Cerebellar nuclear complex (tissue), 1 donor: ENCODE data around the gene PET100.

Experiments used
- DNase-seq, 2 experiments: peaks; one replicate each; lab custom pipeline; 2025; lab: John Stamatoyannopoulos, UW

PET100 gene

DNA sequence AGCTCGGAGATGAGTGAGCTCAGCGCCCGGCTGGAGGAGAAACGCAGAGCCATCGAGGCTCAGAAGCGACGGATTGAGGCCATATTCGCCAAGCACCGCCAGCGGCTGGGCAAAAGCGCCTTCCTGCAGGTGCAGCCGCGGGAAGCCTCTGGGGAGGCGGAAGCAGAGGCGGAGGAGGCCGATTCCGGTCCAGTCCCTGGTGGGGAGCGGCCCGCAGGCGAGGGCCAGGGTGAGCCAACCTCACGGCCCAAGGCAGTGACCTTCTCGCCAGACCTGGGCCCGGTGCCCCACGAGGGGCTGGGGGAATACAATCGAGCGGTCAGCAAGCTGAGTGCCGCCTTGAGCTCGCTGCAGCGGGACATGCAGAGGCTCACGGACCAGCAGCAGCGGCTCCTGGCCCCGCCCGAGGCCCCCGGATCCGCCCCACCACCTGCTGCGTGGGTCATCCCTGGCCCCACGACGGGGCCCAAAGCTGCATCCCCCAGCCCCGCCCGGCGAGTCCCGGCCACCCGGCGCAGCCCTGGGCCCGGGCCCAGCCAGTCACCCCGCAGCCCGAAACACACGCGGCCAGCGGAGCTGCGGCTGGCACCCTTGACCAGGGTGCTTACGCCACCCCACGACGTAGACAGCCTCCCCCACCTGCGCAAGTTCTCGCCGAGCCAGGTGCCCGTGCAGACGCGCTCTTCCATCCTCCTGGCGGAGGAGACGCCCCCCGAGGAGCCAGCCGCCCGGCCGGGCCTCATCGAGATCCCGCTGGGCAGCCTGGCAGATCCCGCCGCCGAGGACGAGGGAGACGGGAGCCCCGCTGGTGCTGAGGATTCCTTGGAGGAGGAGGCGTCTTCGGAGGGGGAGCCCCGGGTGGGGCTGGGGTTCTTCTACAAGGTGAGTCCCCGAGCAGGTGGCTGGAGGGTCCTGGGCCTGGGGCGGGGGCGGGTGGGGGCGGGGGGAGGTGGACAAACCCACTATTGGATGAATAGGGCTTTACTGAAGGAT lies 17.0 kb upstream of the PET100 start:
- DNase-seq, result no peak

DNA sequence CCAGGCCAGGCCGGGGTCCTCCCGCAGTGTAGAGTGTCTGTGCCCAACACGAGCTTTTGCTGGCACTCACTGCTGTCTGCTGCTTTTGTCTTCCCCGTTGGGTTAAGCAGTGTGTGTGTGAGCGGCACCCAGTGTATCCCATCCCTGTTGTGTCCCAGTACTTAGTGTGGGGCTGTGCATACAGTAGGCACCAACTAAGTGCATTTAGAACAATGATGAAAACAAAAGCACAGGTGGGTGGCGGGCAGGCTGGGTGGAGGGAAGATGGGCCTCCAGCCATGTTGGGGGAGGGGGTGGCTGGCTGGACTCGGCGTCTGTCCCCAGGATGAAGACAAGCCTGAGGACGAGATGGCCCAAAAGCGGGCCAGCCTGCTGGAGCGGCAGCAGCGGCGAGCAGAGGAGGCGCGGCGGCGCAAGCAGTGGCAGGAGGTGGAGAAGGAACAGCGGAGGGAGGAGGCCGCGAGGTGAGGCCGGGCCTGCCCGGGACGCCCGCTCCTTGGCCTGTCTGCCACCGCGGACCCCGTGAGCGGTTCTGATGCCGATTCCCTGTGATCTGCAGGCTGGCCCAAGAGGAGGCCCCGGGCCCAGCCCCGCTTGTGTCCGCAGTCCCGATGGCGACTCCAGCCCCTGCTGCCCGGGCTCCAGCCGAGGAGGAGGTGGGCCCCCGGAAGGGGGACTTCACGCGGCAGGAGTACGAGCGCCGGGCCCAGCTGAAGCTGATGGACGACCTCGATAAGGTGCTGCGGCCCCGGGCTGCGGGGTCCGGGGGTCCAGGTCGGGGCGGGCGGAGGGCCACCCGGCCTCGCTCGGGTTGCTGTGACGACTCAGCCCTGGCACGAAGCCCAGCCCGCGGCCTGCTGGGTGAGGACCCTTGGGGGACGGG lies 14.5 kb upstream of the PET100 start:
- no peak for DNase-seq

DNA sequence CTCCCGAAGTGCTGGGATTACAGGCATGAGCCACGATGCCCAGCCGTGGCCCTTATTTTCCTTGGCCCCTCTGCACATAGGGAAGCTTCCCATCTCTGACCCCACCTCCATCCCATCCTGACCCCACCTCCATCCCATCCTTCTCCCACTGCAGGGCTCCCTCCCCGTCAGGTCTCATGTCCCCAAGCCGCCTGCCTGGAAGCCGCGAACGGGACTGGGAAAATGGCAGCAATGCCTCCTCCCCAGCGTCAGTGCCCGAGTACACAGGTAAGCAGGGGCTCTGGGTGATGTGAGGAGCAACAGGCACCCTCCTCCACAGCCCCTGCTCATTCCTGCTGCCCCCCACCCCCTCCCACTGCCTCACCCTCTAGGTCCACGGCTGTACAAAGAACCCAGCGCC lies 12.4 kb upstream of the PET100 start:
- no peak for DNase-seq

DNA sequence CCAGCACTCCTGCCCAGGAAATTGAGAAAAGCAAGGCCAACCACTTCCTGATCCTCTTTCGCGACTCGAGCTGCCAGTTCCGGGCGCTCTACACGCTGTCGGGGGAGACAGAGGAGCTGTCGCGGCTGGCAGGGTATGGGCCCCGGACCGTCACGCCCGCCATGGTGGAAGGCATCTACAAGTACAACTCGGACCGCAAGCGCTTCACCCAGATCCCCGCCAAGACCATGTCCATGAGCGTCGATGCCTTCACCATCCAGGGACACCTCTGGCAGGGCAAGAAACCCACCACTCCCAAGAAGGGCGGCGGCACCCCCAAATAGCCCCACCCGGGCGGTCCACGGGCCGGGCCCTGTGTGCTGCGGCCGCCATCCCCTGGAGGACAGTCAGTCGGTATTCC lies 11.9 kb upstream of the PET100 start:
- DNase-seq, result no peak

DNA sequence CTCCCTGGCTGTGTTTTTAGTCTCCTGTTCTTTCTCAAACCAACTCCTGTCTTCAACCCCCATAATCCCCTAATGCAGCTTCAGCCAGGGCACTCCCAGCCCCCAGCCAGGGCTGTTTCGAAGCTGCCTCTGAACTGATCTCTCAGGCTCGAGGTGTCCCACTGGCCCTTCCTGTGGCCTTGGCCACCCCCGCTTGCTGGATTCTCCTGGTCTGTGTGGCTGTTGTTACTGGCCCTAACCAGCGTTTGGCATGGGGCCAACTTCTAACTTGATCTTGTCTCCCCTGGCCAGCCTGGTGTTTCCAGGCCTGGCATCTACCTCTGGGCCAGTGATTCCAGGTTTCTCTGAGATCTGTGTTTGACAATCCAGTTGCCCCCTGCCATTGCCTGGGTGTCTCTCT lies 11.2 kb upstream of the PET100 start:
- no peak for DNase-seq

DNA sequence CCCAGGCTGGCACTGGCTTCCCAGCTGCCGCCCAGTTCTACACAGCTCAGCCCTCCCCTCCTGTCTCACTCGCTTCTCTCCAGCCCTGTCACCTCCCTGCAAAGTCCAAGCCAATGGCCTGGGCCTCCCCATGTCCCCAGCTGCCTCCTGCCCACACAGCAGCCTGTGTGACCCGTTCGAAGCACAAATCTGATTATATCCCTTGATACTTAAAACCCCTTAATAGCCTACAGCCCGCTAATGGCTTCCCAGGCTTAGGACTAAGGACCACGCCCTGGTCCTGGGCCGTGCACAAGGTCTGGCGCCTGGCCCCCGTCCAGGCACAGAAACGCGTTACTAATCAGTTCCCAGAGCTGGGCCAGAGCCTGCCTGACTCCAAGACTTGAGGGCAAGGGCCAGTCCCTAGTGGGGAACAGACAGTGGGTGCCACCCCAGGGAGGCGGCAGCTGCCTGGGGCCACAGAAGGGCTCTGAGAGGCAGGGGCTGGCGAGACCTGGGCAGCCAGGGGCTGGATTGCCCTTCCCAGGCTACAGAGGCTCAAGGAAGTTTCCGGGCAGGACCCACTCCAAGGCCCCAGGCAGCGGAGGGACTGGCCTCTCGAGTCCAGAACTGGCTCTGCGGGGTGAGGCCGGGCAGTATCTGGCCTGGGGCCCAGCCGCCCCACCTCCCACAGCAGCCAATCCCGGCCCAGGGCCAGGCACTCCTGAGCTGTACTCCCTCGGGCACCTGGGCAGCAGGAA lies 10.7 kb upstream of the PET100 start:
- DNase-seq, result no peak

DNA sequence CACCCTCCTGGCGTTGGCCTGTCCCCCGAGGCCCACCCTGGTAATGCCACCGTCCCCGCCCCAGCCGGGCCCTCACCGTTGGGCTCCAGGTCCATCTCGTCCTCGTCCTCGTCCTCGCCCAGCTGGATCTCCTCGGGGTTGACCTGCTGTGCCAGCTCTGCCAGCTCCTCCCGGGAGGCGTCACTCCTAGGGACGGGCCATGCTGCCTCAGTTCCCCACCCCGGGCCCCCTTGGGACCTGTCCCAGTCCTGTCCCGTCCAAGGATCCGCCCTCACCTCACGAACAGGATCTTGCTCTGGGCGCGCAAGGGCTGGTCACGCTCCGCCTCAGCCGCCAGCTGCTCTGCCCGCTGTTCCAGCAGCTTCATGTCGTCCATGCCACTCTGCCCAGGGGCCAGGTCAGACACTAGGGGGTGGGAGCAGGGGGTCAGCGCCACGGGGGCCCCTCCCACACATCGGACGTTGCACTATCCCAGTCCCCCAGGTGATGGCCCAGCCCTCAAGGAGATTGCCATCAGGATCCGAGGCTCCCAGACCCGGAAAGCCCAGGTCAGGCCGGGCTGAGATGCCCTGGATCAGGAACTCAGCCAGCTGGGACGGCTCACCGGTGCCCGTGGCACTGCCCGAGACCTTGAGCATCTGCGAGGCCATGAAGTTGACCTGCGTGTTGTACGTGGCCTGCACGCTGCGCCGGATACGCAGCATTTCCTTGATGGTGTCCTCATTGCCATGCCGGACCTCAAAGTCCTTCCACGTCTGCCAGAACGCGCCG lies 9.7 kb upstream of the PET100 start:
- DNase-seq, result no peak

DNA sequence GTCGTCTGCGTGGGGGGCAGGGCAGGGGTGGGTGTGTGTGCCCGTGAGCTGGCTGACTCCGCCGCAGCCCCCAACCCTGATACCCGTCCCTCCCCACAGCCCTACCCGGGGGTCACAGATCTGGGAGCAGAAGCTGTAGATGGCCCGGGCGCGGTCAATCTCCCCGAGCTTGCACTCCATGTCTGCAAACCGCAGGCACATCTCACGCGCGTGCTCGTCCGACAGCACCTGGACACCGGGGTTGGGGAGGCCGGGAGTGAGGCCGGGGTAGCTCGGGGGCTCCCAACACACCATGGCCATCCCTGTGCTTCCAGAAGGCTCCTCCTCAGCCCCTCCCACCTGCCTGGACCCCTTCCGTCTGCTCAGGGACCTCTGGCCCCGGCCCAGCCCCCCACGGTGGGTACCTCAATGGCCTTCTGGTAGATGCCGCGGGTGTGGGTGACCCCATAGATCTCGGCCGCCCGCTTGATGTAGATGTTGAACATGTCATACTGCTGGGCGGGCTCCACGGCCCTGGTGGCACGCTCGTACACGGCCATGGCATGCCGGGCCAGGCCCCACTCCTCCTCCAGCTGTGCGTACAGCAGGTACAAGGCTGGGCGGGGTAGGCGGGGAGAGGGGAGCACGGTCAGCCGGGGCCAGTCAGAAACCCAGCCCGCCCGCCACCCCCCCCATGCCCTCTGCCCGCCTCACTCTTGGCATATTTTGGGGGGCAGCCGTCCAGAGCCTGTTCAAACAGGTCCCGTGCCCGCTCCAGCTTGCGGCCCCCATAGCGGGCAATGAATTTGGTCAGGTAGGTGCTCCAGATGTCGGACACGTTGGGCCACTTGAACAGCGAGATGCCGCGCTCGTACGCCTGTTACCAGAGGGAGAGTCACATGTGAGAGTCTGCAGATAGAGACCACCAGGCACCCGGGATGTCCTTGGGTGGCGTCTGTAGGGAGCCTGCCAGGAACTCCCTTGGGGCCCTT lies 8.9 kb upstream of the PET100 start:
- no peak for DNase-seq

DNA sequence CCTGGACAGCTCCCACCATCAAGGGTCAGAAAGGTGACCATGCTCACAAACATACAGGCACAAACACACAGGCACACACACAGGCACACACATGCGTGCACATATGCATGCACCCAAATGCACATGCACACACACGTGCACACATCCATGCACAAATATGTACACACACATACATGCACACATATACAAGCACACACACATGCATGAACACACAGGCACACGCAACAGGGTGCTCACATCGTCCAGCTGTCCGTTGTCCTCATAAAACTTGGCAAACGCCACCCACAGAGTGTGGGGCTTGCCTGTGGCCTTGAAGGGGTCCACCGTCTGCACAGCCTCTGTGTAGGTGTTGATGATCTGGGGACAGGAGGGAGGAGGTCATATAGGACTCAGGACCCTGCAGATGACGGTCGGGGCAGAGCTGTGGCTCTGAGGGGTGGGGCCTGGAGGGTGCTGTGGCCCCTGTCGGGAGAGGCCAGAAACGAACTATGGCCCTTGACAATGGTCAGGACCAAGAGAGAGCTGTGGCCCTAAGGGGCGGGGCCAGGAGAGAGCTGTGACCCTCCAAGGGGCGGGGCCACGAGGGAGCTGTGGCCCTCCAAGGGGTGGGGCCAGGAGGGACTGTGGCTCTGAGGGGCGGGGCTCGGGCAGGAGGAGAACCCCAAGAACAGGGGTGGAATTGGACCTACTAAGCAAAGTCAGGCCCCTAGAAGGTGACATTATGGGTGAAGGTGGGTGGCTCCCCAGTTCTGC lies 6.5 kb upstream of the PET100 start:
- DNase-seq, result no peak

DNA sequence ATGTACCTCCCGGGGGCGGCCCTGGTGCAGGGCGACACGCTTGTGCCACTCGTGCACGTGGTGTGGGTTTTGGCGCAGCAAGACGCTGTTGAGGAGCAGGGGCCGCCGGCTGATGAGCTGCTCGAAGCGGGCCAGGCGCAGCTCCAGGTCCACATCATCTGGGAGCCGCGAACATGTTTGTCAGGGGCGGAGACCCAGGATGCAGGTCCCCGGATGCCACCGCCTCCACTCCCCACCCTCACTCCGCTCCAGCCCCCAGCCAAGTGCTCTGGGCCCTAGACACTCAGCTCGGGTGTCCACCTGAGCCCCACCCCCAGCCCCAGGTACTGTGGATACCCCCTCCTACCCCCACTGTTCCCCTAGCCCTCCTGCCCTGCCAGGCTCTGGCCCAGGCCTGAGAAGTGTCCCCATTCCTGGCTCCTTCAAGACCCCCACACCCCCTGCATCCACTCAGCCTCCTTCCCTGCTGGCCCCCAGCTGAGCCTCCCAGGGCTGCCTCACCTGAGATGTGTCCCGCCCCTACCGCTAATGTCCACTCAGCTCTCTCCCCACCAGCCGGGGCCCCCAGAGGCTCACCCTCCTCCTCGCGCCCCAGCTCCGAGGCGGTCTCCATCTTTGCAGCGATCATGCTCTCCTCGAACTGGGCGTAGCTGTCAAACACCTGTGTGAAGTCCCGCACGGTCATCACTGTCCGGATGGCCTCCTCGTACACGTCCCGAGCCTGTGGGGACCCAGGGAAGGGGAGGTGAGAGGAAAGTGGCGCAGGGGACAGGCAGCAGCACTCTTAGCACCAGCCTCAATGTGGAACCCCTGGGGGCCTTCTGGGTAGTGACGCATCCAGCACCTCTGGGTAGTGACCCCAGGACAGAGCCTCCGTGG lies 5.6 kb upstream of the PET100 start:
- DNase-seq, result no peak

DNA sequence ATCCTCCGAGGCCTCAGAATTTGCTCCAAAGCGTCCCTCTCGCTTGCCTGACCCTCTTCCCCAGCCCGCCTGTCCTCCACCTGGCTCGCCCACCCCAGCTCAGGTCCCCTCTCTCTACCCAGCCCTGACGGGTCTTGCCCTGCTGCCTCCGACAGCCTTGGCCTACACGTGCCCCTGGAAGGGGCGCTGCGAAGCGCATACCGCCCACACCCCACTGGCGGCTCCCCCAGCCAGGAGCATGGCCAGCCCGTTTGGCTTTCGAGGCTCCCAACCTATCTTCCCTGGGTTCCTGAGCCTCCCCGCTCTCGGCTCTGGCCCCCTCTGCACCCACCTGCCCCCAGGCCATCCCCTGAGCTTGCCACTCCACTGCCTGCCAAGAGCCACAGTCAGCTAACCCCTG lies 4.8 kb upstream of the PET100 start:
- no peak for DNase-seq

DNA sequence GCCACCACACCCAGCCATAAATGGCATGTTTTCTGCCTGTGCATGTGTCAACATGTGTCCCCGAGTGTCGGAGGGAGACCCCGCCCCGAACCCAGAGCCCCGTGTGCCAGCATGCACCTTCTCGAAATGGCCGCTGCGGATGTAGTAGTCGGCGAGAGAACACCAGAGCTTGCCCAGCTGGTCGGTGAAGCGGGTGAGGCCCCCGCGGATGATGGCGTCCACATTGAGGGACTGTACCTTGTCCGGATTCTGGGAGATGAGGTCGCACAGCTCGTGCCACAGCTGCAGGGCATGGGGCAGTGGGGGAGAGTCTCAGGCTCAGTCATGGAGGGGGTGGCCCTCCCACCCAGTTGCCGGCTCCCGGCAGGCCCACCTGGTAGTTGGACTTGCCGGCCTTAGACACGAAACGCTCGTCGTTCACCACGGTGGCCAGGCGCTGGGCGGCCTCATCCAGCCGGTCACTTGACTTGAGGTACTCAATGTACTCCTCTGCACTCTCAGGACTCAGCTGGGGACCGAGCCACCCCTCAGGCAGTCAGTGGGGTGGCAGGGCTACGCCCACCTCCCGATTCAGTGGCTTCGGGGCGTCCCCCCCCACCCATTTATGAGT lies 3.7 kb upstream of the PET100 start:
- no peak for DNase-seq

DNA sequence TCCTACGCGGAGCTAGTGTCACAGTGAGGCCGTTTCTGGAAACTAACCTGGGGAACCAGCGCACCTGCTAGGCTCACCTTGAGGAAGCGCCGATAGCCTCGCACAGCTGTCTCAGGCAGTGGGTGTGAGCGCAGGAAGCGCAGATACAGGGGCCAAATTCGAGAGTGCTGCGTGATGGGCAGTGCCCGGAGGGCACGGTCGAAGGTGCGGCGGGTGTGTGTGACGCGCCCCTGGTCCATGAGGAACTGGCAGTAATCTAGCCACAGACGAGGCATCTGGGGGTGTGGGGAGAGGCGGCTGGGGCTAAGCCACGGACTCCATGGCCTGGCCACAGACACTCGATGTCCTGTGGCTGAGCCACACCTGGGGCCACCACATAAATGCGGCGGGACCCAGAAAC lies 2.4 kb upstream of the PET100 start:
- DNase-seq, result no peak

DNA sequence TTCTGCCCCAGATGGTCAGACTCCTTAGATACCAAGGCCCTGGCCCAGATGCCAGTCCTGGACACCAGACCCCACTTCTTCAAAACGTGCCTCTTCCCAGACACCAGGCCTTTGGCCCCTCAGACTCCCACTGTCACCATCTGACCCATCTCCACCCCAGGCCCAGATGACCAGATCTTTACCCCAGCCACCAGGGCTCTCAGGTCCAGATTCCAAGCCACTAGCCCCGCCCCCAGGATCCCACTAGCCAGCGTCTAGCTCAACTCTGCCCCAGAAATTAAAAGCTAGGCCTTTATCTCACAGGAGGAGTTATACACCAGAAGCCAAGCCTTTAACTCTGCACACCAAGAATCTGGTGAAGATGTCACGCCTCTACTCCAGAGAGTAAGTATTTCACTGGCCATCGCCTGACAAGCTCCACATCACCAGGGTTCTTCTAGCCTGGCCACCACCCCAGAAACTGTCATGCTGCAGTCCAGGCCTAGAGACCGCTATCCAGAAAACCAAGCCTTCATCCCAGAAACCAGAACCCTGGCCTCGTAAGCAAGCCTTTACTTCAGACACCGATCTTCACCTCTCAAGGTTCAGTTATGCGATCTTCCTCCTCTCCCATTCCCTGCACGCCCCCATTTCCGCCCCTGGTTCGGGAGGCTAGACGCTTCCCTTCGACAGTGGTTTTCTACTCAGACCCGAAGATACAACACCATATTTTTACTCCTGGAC lies 843 bp upstream of the PET100 start:
- DNase-seq, result no peak

DNA sequence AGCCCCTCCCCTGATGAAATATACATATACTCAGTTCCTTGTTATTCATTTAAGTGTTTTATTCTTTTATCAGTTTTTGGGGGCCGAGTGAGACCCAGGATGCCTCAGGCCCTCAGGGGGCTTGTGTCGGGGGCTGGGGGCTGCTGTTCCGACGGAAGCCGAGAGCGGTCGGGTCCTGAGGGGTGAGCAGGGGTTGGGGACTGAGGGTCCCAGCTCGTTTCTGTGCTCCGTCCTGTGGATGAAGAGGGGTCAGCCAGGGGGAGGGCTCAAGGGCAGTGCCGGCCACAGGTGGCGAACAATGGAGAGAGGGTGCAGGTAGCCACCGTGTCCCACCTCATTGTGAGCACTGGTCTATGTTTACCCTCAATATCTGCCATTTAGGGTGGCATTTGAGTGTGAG lies 2.0 kb downstream of the PET100 start:
- DNase-seq, result no peak

DNA sequence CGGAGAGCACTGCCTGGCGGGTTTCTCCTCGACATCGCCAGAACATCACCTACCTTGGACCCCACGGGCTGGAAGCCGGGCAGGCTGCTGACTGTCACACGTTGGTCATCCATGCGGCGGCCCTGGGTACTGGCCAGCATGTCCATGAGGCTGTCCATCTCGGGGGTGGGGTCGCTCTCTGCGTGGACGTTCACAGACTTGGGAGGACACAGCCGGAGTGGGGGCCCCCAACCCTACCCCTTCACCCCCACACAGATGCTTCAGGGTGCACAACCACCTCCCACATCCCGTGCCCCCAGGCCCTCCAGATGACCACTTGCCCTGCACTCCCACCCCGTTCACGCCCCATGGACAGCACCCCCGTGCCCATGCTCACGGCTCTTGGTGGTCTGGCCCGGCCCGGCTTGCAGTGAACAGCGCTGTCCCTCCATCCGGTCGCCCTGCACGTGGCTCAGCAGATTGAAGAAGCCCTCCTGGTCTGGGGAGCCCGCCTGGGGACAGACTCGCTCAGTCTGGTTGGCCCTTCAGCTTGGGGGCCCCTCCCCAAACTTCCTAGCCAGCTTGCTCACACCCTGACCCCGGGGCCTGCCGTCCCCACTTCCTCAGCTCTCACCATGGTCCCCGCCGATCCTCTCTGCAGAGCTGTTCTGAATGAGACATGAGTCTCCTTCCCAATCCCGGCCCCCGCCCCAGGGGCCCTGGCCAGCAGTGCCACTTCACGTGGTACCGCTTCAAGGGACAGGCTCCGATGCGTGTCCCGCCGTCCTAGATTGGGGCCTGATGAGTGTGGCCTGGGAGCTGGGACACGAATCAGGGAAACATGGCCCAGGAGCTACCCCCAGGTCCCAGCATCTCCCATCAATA lies 3.0 kb downstream of the PET100 start:
- no peak for DNase-seq
